Measurements from ENCODE around the gene STAB1.

Gene STAB1

GRCh38 chr3:52572221-52572620 lies 77.1 kb downstream of the STAB1 start:
- DNase-seq (ENCODE audit: low spot score) = no peak
- no peak overlapping the region for H3K27ac ChIP-seq
- TF ChIP-seq CTCF (conservative IDR thresholded peaks at IDR 0.05; ENCODE audit: low read depth) = no peak
- ChIA-PET POLR2A (ENCODE audit: low non-redundant PET) (no interaction called here), CTCF (no interaction called here)
